Measurements from ENCODE around the gene PJA1. TPM values are rescaled to one million over a fixed set of nuclear protein-coding genes. Genes with fewer than 3 reads are reported as not detected.

PJA1 gene
- total and polyA plus RNA-seq, 9 donors: 76.2 to 90.8 (median 82.1) TPM

GRCh38 chrX:69156638-69157037, 8.6 kb downstream of the PJA1 start:
- peaks cover 30% of the 10 kb centered on the region for H3K4me1 ChIP-seq (ENCODE audit: control insufficient read depth, insufficient read depth, low read length)
- no peaks in the 10 kb centered on the region for H3K9me3 ChIP-seq (replicated peaks; ENCODE audit: control insufficient read depth, low read depth, low read length)
- no peak overlapping the region for H3K27ac ChIP-seq (ENCODE audit: low read length)
- H3K4me3 ChIP-seq (ENCODE audit: low read length): no peak overlapping the region
- H3K27me3 ChIP-seq (ENCODE audit: control insufficient read depth, insufficient read depth, low read length): peaks cover 48% of the 10 kb centered on the region
- H3K36me3 ChIP-seq (ENCODE audit: control insufficient read depth, insufficient read depth, low read length): peaks cover 4% of the 10 kb centered on the region
- WGBS (ENCODE audit: insufficient coverage): 85% methylated on average over 2 of the region's 5 CpGs
- no peak for DNase-seq

DNA sequence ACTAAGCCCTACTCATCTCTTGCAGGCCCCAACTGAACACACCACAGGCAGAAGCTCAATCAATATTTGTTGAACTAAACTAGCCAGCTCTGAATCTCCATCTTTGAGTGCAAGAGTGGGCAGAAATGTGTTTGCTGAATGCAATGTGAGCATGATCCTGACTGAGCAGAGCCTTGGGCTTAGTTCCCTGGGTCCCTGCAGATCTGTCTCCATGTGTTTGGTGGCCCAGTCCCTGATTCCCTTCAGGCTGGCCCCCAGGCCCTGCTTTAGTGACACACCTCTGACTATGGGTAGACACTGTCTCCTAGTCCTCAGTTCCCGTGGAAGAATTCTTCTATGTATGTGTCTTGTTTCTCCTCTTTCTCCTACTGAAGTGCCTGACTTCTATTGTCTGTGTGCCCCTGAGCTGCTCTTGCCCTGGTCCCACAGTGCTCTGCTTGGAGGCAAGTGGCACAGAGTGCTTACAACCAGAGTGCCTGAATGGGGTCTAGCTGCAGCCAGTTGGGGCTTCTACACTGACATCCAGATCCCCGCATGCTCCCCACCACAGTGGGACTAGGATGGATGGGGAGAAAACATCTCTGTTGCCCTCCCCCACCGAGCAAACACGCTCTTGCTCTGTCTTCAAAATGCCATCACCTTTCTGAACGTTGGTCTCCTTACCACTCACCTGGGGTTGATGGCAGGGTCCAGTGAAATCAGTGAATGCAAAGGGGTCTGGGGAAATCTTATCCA, 9.3 kb downstream of the PJA1 start:
- Histone ChIP-seq H3K9me3 (replicated peaks; ENCODE audit: control insufficient read depth, low read depth, low read length) (no peaks in the 10 kb centered on the region), H3K36me3 (ENCODE audit: control insufficient read depth, insufficient read depth, low read length) (no peaks in the 10 kb centered on the region), H3K27ac (ENCODE audit: low read length) (no peak overlapping the region), H3K27me3 (ENCODE audit: control insufficient read depth, insufficient read depth, low read length) (peaks cover 43% of the 10 kb centered on the region), H3K4me3 (ENCODE audit: low read length) (no peak overlapping the region), H3K4me1 (ENCODE audit: control insufficient read depth, insufficient read depth, low read length) (peaks cover 30% of the 10 kb centered on the region)
- whole genome bisulfite sequencing (ENCODE audit: insufficient coverage): 80% methylated on average over 1 of the region's 5 CpGs
- no peak for DNase-seq

GRCh38 chrX:69154051-69154450, 11.2 kb downstream of the PJA1 start:
- H3K27me3 ChIP-seq (ENCODE audit: control insufficient read depth, insufficient read depth, low read length): peaks cover 50% of the 10 kb centered on the region
- no peak for DNase-seq

GRCh38 chrX:69153060-69153730, 12.1 kb downstream of the PJA1 start:
- H3K4me3 ChIP-seq (ENCODE audit: low read length): no peak overlapping the region
- no peaks in the 10 kb centered on the region for H3K36me3 ChIP-seq (ENCODE audit: control insufficient read depth, insufficient read depth, low read length)
- peaks cover 48% of the 10 kb centered on the region for H3K27me3 ChIP-seq (ENCODE audit: control insufficient read depth, insufficient read depth, low read length)
- peak; percentile 87 for DNase-seq
- 33% methylated on average over 3 of the region's 8 CpGs for WGBS (ENCODE audit: insufficient coverage)
- no peaks in the 10 kb centered on the region for H3K9me3 ChIP-seq (replicated peaks; ENCODE audit: control insufficient read depth, low read depth, low read length)
- H3K4me1 ChIP-seq (ENCODE audit: control insufficient read depth, insufficient read depth, low read length): peaks cover 24% of the 10 kb centered on the region
- H3K27ac ChIP-seq (ENCODE audit: low read length): peak overlapping the region; percentile 69

More at GRCh38 chrX:69154051-69154450, 11.2 kb downstream of the PJA1 start:
- Histone ChIP-seq H3K4me3 (ENCODE audit: low read length) (no peak overlapping the region), H3K4me1 (ENCODE audit: control insufficient read depth, insufficient read depth, low read length) (peaks cover 30% of the 10 kb centered on the region), H3K9me3 (replicated peaks; ENCODE audit: control insufficient read depth, low read depth, low read length) (no peaks in the 10 kb centered on the region), H3K36me3 (ENCODE audit: control insufficient read depth, insufficient read depth, low read length) (no peaks in the 10 kb centered on the region), H3K27ac (ENCODE audit: low read length) (no peak overlapping the region)
- WGBS (ENCODE audit: insufficient coverage): no CpG with 5 or more reads among the region's 6 CpGs

GRCh38 chrX:69152417-69152841, 12.8 kb downstream of the PJA1 start:
- H3K36me3 ChIP-seq (ENCODE audit: control insufficient read depth, insufficient read depth, low read length): no peaks in the 10 kb centered on the region
- H3K9me3 ChIP-seq (replicated peaks; ENCODE audit: control insufficient read depth, low read depth, low read length): no peaks in the 10 kb centered on the region
- peak overlapping the region; percentile 69 for H3K27ac ChIP-seq (ENCODE audit: low read length)
- H3K4me3 ChIP-seq (ENCODE audit: low read length): no peak overlapping the region
- peaks cover 41% of the 10 kb centered on the region for H3K27me3 ChIP-seq (ENCODE audit: control insufficient read depth, insufficient read depth, low read length)
- no CpG with 5 or more reads among the region's 1 CpG for WGBS (ENCODE audit: insufficient coverage)
- peaks cover 19% of the 10 kb centered on the region for H3K4me1 ChIP-seq (ENCODE audit: control insufficient read depth, insufficient read depth, low read length)
- DNase-seq: peak; percentile 45

DNA sequence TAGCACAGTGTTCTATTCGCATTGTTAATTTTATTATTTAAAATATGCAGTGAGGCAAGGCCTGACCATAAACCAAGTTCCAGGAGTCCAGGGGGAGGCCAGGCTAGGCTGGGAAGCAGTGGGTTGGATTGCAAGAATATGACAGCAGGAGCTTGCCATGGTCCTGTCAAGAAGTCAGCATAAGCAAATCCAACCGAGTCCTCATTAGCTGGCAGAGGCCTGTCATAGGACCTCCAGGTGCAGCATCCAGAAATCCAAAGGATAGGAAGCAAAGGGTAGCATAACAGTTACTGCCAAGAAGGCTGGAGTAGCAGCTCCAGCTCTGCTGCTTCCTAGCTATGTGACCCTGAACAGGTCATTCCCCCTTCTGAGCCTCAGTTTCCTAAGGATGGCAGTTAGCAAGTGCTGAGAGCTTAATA, 13.4 kb downstream of the PJA1 start:
- no peak for DNase-seq
- H3K36me3 ChIP-seq (ENCODE audit: control insufficient read depth, insufficient read depth, low read length): no peaks in the 10 kb centered on the region
- H3K27ac ChIP-seq (ENCODE audit: low read length): no peak overlapping the region
- WGBS (ENCODE audit: insufficient coverage): 65% methylated on average over 2 of the region's 2 CpGs
- H3K27me3 ChIP-seq (ENCODE audit: control insufficient read depth, insufficient read depth, low read length): peaks cover 42% of the 10 kb centered on the region
- no peaks in the 10 kb centered on the region for H3K9me3 ChIP-seq (replicated peaks; ENCODE audit: control insufficient read depth, low read depth, low read length)
- no peak overlapping the region for H3K4me3 ChIP-seq (ENCODE audit: low read length)
- H3K4me1 ChIP-seq (ENCODE audit: control insufficient read depth, insufficient read depth, low read length): peaks cover 19% of the 10 kb centered on the region

GRCh38 chrX:69150281-69150960, 14.8 kb downstream of the PJA1 start:
- WGBS (ENCODE audit: insufficient coverage): 56% methylated on average over 5 of the region's 12 CpGs
- Histone ChIP-seq H3K4me3 (ENCODE audit: low read length) (no peak overlapping the region), H3K27me3 (ENCODE audit: control insufficient read depth, insufficient read depth, low read length) (peaks cover 35% of the 10 kb centered on the region), H3K9me3 (replicated peaks; ENCODE audit: control insufficient read depth, low read depth, low read length) (no peaks in the 10 kb centered on the region), H3K27ac (ENCODE audit: low read length) (no peak overlapping the region), H3K4me1 (ENCODE audit: control insufficient read depth, insufficient read depth, low read length) (peaks cover 19% of the 10 kb centered on the region), H3K36me3 (ENCODE audit: control insufficient read depth, insufficient read depth, low read length) (no peaks in the 10 kb centered on the region)
- no peak for DNase-seq

DNA sequence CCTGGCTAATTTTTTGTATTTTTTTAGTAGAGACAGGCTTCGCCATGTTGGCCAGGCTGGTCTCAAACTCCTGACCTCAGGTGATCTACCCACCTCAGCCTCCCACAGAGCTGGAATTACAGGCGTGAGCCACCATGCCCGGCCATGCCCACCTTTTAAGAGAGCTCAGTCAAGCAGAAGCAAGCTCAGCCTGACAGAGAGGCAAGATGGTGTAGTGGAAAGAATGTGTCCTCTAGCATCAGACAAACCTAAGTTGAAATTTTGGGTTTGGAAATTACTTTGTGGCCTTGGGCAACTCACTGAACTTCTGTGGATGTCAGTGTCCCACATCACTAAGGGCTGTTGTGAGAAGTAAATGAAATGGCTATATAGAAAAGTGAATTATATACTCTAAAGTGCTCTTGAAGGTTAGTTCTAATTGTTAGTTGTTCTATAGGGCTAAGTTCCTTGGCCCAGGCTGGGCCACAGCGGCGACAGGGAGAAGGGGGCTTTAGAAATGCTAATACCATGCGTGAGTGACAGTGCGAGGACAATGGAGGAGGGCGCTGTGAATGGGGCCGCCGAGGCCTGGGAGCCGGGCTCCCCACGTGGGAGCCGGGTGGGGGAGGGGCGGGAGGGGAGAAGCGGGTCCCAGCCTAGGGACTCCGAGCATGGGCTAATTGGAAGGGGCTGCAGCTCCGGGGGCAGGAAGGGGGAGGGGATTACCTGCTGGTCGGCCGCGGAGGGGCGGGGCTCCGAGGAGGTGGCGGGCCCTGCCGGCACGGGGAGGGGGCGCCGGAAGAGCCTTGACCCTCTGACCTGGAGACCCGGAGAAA, 15.6 kb downstream of the PJA1 start:
- Histone ChIP-seq H3K4me1 (ENCODE audit: control insufficient read depth, insufficient read depth, low read length) (peaks cover 22% of the 10 kb centered on the region), H3K27me3 (ENCODE audit: control insufficient read depth, insufficient read depth, low read length) (peaks cover 36% of the 10 kb centered on the region), H3K27ac (ENCODE audit: low read length) (no peak overlapping the region), H3K4me3 (ENCODE audit: low read length) (no peak overlapping the region), H3K9me3 (replicated peaks; ENCODE audit: control insufficient read depth, low read depth, low read length) (no peaks in the 10 kb centered on the region), H3K36me3 (ENCODE audit: control insufficient read depth, insufficient read depth, low read length) (no peaks in the 10 kb centered on the region)
- 27% methylated on average over 25 of the region's 28 CpGs for WGBS (ENCODE audit: insufficient coverage)
- DNase-seq: no peak

DNA sequence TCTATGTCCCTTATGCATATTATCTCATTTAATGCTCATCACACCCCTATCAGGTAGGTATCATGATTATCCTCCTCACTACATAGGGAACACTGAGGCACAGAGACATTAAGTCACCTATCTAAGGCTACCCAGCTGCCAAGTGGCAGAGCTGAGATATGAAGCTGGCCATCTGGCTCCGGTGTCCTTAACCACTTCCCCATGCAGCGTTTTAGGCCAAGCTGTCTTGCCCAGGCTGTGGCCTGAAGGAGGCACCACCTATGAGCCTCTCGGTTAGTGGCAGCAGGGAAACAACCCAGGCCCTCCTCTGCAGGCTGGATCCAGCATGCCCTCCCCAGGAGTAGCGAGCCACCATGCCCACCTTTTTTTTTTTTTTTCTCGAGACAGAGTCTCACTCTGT, 16.3 kb downstream of the PJA1 start:
- no peaks in the 10 kb centered on the region for H3K9me3 ChIP-seq (replicated peaks; ENCODE audit: control insufficient read depth, low read depth, low read length)
- H3K27me3 ChIP-seq (ENCODE audit: control insufficient read depth, insufficient read depth, low read length): peaks cover 38% of the 10 kb centered on the region
- no peaks in the 10 kb centered on the region for H3K36me3 ChIP-seq (ENCODE audit: control insufficient read depth, insufficient read depth, low read length)
- WGBS (ENCODE audit: insufficient coverage): 78% methylated on average over 4 of the region's 5 CpGs
- no peak overlapping the region for H3K4me3 ChIP-seq (ENCODE audit: low read length)
- no peak for DNase-seq
- peaks cover 25% of the 10 kb centered on the region for H3K4me1 ChIP-seq (ENCODE audit: control insufficient read depth, insufficient read depth, low read length)
- H3K27ac ChIP-seq (ENCODE audit: low read length): no peak overlapping the region

Data from muscle of leg (tissue), 11 donors.